Superior temporal gyrus (tissue), 1 donor: ENCODE measurements around the gene LRP1B.

Experiments used
- DNase-seq: peaks from one replicate; pipeline ENCODE4 v3.0.0-alpha.2; 2016; ENCODE audit errors: extremely low spot score

LRP1B gene

GRCh38 chr2:141957827-141958450, 172.9 kb downstream of the LRP1B start:
- DNase-seq = peak; percentile 48

- no peak for DNase-seq
These were observed 173.5 kb downstream of the LRP1B start for GRCh38 chr2:141957321-141957720.

GRCh38 chr2:141947396-141948114, 183.3 kb downstream of the LRP1B start:
- no peak for DNase-seq

GRCh38 chr2:141946016-141946415, 184.8 kb downstream of the LRP1B start:
- DNase-seq = no peak

- no peak for DNase-seq
These were observed 186.9 kb downstream of the LRP1B start for GRCh38 chr2:141943918-141944317.

GRCh38 chr2:141942006-141942789, 188.6 kb downstream of the LRP1B start:
- DNase-seq = no peak

GRCh38 chr2:141941210-141941714, 189.6 kb downstream of the LRP1B start:
- DNase-seq = no peak

GRCh38 chr2:141940709-141941108, 190.1 kb downstream of the LRP1B start:
- DNase-seq = peak; percentile 54

GRCh38 chr2:141933226-141933625, 197.6 kb downstream of the LRP1B start:
- DNase-seq = no peak

GRCh38 chr2:141932261-141932660, 198.6 kb downstream of the LRP1B start:
- no peak for DNase-seq

GRCh38 chr2:141931797-141932196, 199.0 kb downstream of the LRP1B start:
- DNase-seq = no peak

- no peak for DNase-seq
These were observed 200.0 kb downstream of the LRP1B start for GRCh38 chr2:141930803-141931202.

- DNase-seq = no peak
These were observed 201.2 kb downstream of the LRP1B start for GRCh38 chr2:141929331-141930252.

- DNase-seq = no peak
These were observed 202.3 kb downstream of the LRP1B start for GRCh38 chr2:141928476-141928875.

- DNase-seq = no peak
These were observed 203.3 kb downstream of the LRP1B start for GRCh38 chr2:141927536-141927935.

GRCh38 chr2:141925511-141925910, 205.3 kb downstream of the LRP1B start:
- DNase-seq = no peak

GRCh38 chr2:141923657-141924056, 207.2 kb downstream of the LRP1B start:
- DNase-seq = no peak

GRCh38 chr2:141911485-141912066, 219.2 kb downstream of the LRP1B start:
- peak; percentile 68 for DNase-seq

- no peak for DNase-seq
These were observed 224.1 kb downstream of the LRP1B start for GRCh38 chr2:141906678-141907077.

GRCh38 chr2:141900826-141901225, 230.0 kb downstream of the LRP1B start:
- DNase-seq = no peak

- no peak for DNase-seq
These were observed 231.1 kb downstream of the LRP1B start for GRCh38 chr2:141899740-141900139.
